Skin epidermis (tissue), 12 donors: ENCODE data around the gene CCDC141.

Experiments
- H3K27ac ChIP-seq, 21 experiments: fragments of 200-600 bp; sonication (generic) in 11 of 21; one replicate each; pipeline ENCODE4 v1.5.0; 2020; ENCODE audit warnings: mild to moderate bottlenecking in 3 of 21, inconsistent platforms in 2 of 21, moderate library complexity in 2 of 21
- H3K4me3 ChIP-seq, 7 experiments: fragments of 200-600 bp; sonication (generic) in 2 of 7; one replicate each; pipeline ENCODE4 v1.5.0; 2020; ENCODE audit warnings: inconsistent platforms in 2 of 7, mild to moderate bottlenecking in 2 of 7, moderate library complexity in 1 of 7

Gene CCDC141

DNA sequence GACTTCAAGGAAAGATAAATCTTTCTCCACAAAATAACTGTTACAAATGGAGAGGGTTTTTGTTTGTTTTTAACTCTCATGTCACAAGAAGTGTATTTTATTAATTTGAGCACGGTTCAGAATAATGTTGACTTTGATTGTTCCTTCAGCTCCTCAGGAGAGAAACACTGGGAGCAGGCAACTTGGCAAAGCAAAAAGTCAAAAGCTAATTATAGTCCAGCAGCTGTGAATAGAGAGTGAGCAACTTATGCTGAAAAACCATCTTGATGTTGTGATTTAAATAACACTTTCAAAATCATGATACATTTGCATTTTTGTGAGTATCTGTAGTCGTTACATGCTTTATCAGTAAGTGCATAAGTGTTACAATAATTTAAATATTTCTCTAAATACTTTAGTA, 205.2 kb downstream of the CCDC141 start:
- Histone ChIP-seq H3K4me3 (no peak overlapping the region), H3K27ac (no peak overlapping the region)

GRCh38 chr2:178844269-178844668, 205.7 kb downstream of the CCDC141 start:
- Histone ChIP-seq H3K27ac (no peak overlapping the region), H3K4me3 (no peak overlapping the region)

GRCh38 chr2:178843697-178844096, 206.2 kb downstream of the CCDC141 start:
- Histone ChIP-seq H3K27ac (no peak overlapping the region), H3K4me3 (no peak overlapping the region)

- Histone ChIP-seq H3K27ac (no peak overlapping the region), H3K4me3 (no peak overlapping the region)
These were observed 213.1 kb downstream of the CCDC141 start for GRCh38 chr2:178836807-178837206.

- Histone ChIP-seq H3K27ac (no peak overlapping the region), H3K4me3 (no peak overlapping the region)
These were observed 215.9 kb downstream of the CCDC141 start for GRCh38 chr2:178834086-178834485.

GRCh38 chr2:178833382-178833781, 216.6 kb downstream of the CCDC141 start:
- Histone ChIP-seq H3K4me3 (no peak overlapping the region), H3K27ac (no peak overlapping the region)

DNA sequence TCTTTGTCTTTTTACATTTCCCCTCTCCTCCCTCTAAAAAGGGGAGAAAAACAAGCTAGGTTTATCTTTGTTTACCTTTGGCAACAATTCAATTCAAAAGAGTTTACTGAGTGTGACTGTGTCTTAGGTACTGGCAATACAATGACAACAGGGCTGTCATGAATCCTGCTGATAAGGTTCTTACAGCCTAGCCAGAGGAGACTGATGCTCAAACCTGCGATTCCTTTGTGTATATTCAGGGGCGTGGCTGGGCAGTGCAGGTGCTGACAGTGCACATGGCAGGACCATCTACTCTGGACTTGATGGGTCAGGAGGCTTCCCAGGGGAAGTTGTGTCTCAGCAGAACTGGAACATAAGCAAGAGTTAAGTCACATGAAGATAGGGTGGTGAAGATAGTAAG, 219.5 kb downstream of the CCDC141 start:
- Histone ChIP-seq H3K27ac (no peak overlapping the region), H3K4me3 (no peak overlapping the region)

DNA sequence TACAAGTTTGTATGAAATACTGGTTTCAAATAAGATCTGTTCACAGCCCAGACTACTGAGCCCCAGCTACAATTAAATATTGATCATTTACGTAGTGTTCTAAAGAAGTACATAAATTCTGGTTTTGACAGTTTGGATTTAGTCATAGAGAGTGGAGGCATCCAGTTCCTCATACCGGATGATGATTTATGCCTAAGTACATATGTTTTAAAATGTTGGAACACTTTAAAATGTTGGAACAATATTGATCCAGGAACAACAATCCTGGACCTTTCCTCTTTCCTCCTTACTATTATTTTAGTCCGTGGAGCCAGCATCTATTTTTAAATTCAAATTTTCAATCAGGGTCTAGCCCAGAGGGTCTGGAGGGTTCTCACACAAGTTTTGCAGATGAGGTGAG, 220.0 kb downstream of the CCDC141 start:
- no peak overlapping the region for H3K27ac ChIP-seq

GRCh38 chr2:178829299-178829960, 220.5 kb downstream of the CCDC141 start:
- H3K27ac ChIP-seq, result no peak overlapping the region

More for the DNA sequence above, 220.0 kb downstream of the CCDC141 start:
- no peak overlapping the region for H3K4me3 ChIP-seq

DNA sequence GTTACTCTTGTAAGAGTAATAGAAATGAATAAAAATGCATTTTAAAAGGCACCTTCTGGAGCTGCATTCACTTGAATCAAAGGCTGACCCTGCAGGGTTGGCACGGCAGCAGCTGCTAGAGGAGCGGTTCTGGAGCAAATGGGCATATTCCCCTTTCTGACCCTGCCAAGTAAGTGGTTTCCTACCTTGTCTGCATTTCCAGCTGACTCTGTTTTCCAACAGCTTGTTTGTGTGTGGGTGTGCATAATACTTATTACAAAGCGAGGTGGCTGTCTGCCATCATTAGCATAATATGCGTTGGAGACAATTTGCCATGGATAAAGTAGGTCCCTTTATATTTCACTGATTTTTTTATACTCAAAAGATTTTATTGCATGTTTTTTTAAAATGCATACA, 221.5 kb downstream of the CCDC141 start:
- Histone ChIP-seq H3K27ac (no peak overlapping the region), H3K4me3 (no peak overlapping the region)

More at GRCh38 chr2:178829299-178829960, 220.5 kb downstream of the CCDC141 start:
- no peak overlapping the region for H3K4me3 ChIP-seq

GRCh38 chr2:178827739-178828485, 222.0 kb downstream of the CCDC141 start:
- H3K27ac ChIP-seq, result no peak overlapping the region
- H3K4me3 ChIP-seq, result no peak overlapping the region

DNA sequence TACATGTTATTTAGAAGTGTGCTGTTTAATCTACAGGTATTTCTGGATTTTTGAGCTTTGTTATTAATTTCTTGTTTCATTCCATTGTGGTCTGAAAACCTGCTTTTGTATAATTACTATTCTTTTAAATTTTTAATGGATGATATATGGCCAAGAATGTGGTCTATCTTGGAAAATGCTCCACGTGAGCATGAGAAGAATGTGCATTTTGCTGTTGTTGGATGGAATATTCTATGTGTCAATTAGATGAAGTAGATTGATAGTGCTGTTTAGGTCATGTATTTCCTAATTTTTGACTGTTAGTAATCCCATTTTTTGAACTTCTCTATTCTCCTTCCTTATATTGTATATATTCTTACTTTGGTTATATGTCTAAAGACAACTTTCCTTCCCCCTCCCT, 222.8 kb downstream of the CCDC141 start:
- Histone ChIP-seq H3K27ac (no peak overlapping the region), H3K4me3 (no peak overlapping the region)

DNA sequence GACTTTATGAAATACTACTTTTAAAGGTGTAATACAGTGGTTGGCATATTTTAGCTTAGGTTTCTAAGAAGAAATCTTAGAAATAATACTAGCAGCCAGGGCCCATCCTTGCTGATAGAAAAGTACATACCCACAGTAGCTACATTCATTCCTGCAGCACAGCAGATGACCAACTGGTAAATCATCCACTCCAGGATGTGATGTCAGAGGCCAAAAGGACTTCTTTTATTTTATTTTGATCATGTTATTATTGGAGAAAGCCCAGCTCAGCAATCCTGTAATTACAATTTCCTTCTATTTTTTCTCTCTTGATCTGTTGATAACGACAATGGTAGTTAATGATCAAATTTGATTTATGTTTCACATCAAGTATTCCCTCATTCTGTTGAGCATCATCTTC, 224.8 kb downstream of the CCDC141 start:
- H3K27ac ChIP-seq, result no peak overlapping the region
- H3K4me3 ChIP-seq, result no peak overlapping the region

- no peak overlapping the region for H3K4me3 ChIP-seq
- no peak overlapping the region for H3K27ac ChIP-seq
These were observed 225.8 kb downstream of the CCDC141 start for GRCh38 chr2:178824181-178824580.

DNA sequence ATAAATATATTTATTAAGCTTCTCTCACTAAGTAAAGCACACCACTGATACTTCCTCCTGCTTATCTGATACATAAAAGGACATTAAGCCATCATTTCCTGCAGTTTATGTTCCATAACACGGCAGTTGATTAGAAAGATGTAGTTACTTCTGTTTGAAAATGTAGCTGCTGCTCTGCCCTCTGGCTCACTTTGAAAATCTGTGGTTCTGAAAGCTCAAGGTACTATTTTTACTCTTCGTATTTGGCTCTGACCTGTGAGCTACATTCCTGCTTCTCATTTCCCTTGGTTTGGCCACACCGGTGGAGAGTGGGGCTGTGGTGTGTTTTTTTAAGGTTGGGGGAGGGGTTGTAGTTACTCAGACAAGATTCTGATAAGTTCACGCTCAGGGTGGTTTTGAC, 229.9 kb downstream of the CCDC141 start:
- Histone ChIP-seq H3K4me3 (no peak overlapping the region), H3K27ac (no peak overlapping the region)

DNA sequence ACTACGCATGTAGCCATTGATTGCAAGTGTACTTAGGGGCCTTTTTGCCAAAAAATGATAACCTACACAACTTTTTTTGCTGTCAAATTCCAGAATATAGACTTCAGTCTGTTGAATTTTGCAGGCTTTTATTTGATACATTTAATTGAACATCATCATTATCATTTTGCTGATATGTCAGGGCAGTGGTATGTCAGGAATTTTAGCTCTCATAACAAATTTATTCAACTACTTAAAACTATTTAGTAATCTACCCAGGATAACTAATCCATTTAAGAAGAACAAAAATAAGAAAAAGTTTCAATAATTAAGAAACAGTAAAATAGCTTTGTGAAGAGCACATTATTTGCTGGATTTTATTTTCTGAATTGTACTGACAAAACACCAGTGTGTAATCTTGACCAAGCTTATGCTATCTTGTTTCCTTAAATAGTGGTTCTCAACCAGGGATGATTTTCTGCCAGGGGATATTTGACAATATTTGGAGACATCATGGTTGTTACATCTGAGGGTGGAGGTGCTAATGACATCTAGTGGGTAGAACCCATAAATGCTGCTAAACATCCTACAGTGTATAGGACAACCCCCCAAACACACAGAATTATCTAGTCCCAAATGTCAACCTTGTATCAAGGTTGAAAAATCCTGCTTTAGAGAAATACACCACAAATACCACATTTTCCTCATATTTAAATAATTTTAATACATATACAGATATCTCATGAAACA, 230.6 kb downstream of the CCDC141 start:
- Histone ChIP-seq H3K4me3 (no peak overlapping the region), H3K27ac (no peak overlapping the region)

GRCh38 chr2:178811901-178812300, 238.0 kb downstream of the CCDC141 start:
- no peak overlapping the region for H3K27ac ChIP-seq
- H3K4me3 ChIP-seq, result no peak overlapping the region

DNA sequence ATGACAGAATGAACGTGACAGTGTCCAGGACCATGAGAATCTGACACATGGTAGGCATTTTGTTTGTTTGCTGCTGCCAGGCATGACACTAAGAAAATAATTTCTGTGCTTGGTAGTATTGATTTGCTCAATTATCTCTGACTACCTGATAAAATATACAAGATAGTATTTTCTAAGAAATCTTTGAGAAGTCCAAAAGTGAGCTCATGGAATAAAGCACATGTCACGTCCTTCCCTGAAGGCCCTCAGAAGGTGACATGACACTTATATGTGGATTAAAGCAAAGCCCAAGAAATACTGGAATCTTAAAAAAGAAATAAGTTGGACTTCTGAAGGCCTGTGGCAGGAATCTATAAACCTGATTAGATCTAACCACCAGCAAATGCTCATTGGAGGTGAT, 238.9 kb downstream of the CCDC141 start:
- H3K27ac ChIP-seq, result no peak overlapping the region
- no peak overlapping the region for H3K4me3 ChIP-seq

DNA sequence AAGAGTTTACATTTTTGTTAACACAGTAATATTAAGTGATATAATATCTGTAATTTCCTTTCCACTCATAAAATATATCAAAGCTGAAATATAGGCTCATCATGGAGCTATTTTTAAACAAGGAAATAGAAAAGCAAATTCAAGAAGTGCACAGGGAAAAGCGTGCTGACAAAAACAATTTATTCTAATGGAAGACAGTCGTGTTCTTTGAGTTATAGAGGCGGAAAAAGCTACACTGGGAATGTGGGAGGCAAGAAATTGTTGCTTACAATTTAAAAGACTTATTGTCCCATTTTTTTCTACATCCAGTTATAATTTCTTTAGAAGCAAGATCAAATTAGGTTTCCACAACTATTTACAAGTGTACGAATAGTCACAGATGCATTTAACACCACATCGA, 239.5 kb downstream of the CCDC141 start:
- Histone ChIP-seq H3K4me3 (no peak overlapping the region), H3K27ac (no peak overlapping the region)

DNA sequence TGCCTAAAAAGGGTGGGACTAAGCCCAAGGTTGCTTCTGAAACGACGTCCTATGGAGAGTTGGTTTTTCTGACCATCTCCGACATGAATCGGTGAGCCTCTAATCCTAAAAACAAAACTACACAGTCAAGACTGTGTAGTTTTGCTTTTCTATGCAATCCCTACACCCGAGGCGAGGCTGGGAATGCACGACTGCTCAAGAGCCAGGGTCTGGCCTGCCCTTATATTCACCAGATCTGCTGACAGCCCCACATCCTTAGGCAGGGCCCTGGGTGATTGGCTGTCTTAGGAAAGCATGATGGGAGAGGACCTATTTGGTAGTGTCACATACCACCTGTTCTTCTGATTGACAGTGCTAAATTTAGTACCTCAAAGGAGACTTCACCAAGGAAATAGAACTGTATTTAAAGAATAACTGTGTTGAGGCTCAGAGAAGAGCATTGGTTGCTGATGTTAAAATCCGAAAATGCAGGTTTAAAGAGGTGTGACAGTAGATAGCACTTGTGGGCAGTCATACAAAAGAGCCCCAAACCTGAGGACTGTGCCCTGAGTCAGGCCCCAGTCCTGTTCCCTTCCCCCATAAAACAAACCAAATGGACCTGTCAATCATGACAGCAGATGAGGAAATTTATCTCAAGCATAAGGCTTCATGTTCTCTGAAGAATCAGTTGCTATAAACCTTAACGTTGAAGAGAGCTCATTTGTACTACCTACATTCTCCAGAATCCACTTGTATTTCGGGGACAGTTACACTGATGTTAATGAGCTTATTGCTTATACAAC, 242.5 kb downstream of the CCDC141 start, which contains the start of gene TTN:
Gene TTN, minus strand, starts transcription at position 197 of the 782 bp plus-strand sequence. CDS start 2,781 bp downstream, outside the sequence.
- no peak within 1 kb of the TSS for H3K4me3 ChIP-seq
- no peak within 1 kb of the TSS for H3K27ac ChIP-seq
